Mesodermal cell (in vitro differentiated cells): ENCODE data around the gene CPED1.
"Not testable (repeated sequence)": the region's sequence is repeated elsewhere in the genome, so short reads cannot be mapped to it uniquely, and the experiment has no call there.

ENCODE experiments used
- H3K27ac ChIP-seq: 2 replicates; pipeline ENCODE4 v1.7.0; 2013; ENCODE audit warnings: mild to moderate bottlenecking, low read depth, low read length, moderate library complexity; ENCODE audit not compliant: severe bottlenecking
- H3K36me3 ChIP-seq: 2 replicates; pipeline ENCODE4 v1.7.1; 2013; ENCODE audit warnings: mild to moderate bottlenecking, low read length, moderate library complexity; ENCODE audit not compliant: control insufficient read depth, insufficient read depth
- H3K4me1 ChIP-seq: one replicate; pipeline ENCODE4 v1.7.1; 2013; ENCODE audit warnings: mild to moderate bottlenecking, low read length; ENCODE audit not compliant: insufficient read depth, control insufficient read depth, poor library complexity, severe bottlenecking
- H3K4me3 ChIP-seq: 2 replicates; pipeline ENCODE4 v1.7.0; 2013; ENCODE audit warnings: low read length, control low read depth, mild to moderate bottlenecking; ENCODE audit not compliant: insufficient read depth, poor library complexity, severe bottlenecking; ENCODE audit errors: extremely low read depth
- H3K9me3 ChIP-seq: 2 replicates; pipeline ENCODE4 v1.7.1; 2013; ENCODE audit warnings: mild to moderate bottlenecking, low read length, moderate library complexity; ENCODE audit not compliant: control insufficient read depth
- WGBS, 2 experiments: methylation state at CpG; one replicate each; pipeline ENCODE4 v1.1.5; 2013; ENCODE audit warnings: missing lambda C conversion rate in 2 of 2; ENCODE audit not compliant: insufficient coverage in 2 of 2; 5-methylcytosine and 5-hydroxymethylcytosine counted together

Gene CPED1

GRCh38 chr7:121072826-121073225 is 84.3 kb downstream of the CPED1 start:
- Histone ChIP-seq H3K9me3 (no peaks in the 10 kb centered on the region), H3K4me1 (no peaks in the 10 kb centered on the region), H3K27ac (no peak overlapping the region), H3K36me3 (no peaks in the 10 kb centered on the region), H3K4me3 (no peak overlapping the region)
- 100% methylated on average over 1 of the region's 2 CpGs; no CpG with 5 or more reads in 1 of the 2 experiments for WGBS, 2 experiments

- H3K4me3 ChIP-seq: no peak overlapping the region
These were observed 85.1 kb downstream of the CPED1 start for GRCh38 chr7:121073463-121074099.

GRCh38 chr7:121075424-121075841 is 86.9 kb downstream of the CPED1 start:
- not testable (repeated sequence) for H3K9me3 ChIP-seq, H3K27ac ChIP-seq, H3K4me3 ChIP-seq, H3K4me1 ChIP-seq, H3K36me3 ChIP-seq
- 100% methylated on average over 2 of the region's 5 CpGs; no CpG with 5 or more reads in 1 of the 2 experiments for WGBS, 2 experiments

More at GRCh38 chr7:121073463-121074099, 85.1 kb downstream of the CPED1 start:
- no peaks in the 10 kb centered on the region for H3K36me3 ChIP-seq
- H3K9me3 ChIP-seq: no peaks in the 10 kb centered on the region
- 91 to 100% methylated on average over 1 to 3 of the region's 3 CpGs for WGBS, 2 experiments
- H3K27ac ChIP-seq: no peak overlapping the region
- H3K4me1 ChIP-seq: no peaks in the 10 kb centered on the region

GRCh38 chr7:121075952-121076349 is 87.4 kb downstream of the CPED1 start:
- no CpG with 5 or more reads among the region's 3 CpGs for WGBS, 2 experiments
- no peak overlapping the region for H3K4me3 ChIP-seq
- no peak overlapping the region for H3K27ac ChIP-seq

GRCh38 chr7:121076350-121077164 is 88.0 kb downstream of the CPED1 start:
- WGBS, 2 experiments: 90 to 100% methylated on average over 2 to 3 of the region's 3 CpGs
- Histone ChIP-seq H3K4me3 (no peak overlapping the region), H3K4me1 (no peaks in the 10 kb centered on the region), H3K27ac (no peak overlapping the region), H3K9me3 (no peaks in the 10 kb centered on the region), H3K36me3 (no peaks in the 10 kb centered on the region)

More at GRCh38 chr7:121075952-121076349, 87.4 kb downstream of the CPED1 start:
- no peaks in the 10 kb centered on the region for H3K9me3 ChIP-seq
- H3K4me1 ChIP-seq: no peaks in the 10 kb centered on the region
- H3K36me3 ChIP-seq: no peaks in the 10 kb centered on the region

GRCh38 chr7:121077165-121077630 is 88.7 kb downstream of the CPED1 start:
- no peak overlapping the region for H3K4me3 ChIP-seq
- H3K4me1 ChIP-seq: no peaks in the 10 kb centered on the region
- no peaks in the 10 kb centered on the region for H3K9me3 ChIP-seq
- no peaks in the 10 kb centered on the region for H3K36me3 ChIP-seq
- no peak overlapping the region for H3K27ac ChIP-seq

- Histone ChIP-seq H3K27ac (no peak overlapping the region), H3K9me3 (no peaks in the 10 kb centered on the region), H3K4me3 (no peak overlapping the region), H3K4me1 (peaks cover 8% of the 10 kb centered on the region), H3K36me3 (no peaks in the 10 kb centered on the region)
- WGBS, 2 experiments: 100% methylated on average over 2 of the region's 2 CpGs
These were observed 90.3 kb downstream of the CPED1 start for GRCh38 chr7:121078701-121079227.

GRCh38 chr7:121079425-121080169 is 91.1 kb downstream of the CPED1 start:
- H3K9me3 ChIP-seq: no peaks in the 10 kb centered on the region
- H3K4me3 ChIP-seq: no peak overlapping the region
- H3K4me1 ChIP-seq: peaks cover 8% of the 10 kb centered on the region
- WGBS, 2 experiments: 80 to 100% methylated on average over 1 of the region's 5 CpGs
- no peak overlapping the region for H3K27ac ChIP-seq
- no peaks in the 10 kb centered on the region for H3K36me3 ChIP-seq

GRCh38 chr7:121080257-121080912 is 91.9 kb downstream of the CPED1 start:
- Histone ChIP-seq H3K27ac (no peak overlapping the region), H3K4me3 (no peak overlapping the region), H3K9me3 (no peaks in the 10 kb centered on the region), H3K36me3 (no peaks in the 10 kb centered on the region), H3K4me1 (peaks cover 8% of the 10 kb centered on the region)
- WGBS, 2 experiments: no CpG with 5 or more reads among the region's 2 CpGs

GRCh38 chr7:121080913-121081326 is 92.4 kb downstream of the CPED1 start:
- H3K27ac ChIP-seq: no peak overlapping the region
- H3K4me3 ChIP-seq: no peak overlapping the region
- H3K9me3 ChIP-seq: no peaks in the 10 kb centered on the region
- H3K36me3 ChIP-seq: no peaks in the 10 kb centered on the region
- 80 to 100% methylated on average over 2 to 3 of the region's 4 CpGs for WGBS, 2 experiments
- peaks cover 8% of the 10 kb centered on the region for H3K4me1 ChIP-seq
